Activated B cell treated with CpG ODN at 0.5 μM for 24 hours (primary cell): Measurements from ENCODE around the gene PIR. TPM values are rescaled to one million over a fixed set of nuclear protein-coding genes. Genes with fewer than 3 reads are reported as not detected.

ENCODE experiments used
- ATAC-seq: fragments of 200-7000 bp; cut with Tn5 transposase; one replicate; pipeline ENCODE4 v1.10.0; 2021; ENCODE audit warnings: low read depth, mild to moderate bottlenecking, moderate library complexity
- CTCF ChIA-PET: fragments of 350-600 bp; sonication (Branson Sonifier 250); formaldehyde crosslinking; loops from one replicate; lab custom pipeline; 2021; ENCODE audit warnings: antibody characterized with exemption; lab: Charles Lee
- POLR2A ChIA-PET: fragments of 350-600 bp; sonication (Branson Sonifier 250); formaldehyde crosslinking; loops from one replicate; lab custom pipeline; 2021; ENCODE audit warnings: antibody characterized with exemption; lab: Charles Lee
- DNase-seq: peaks from one replicate; pipeline ENCODE4 v3.0.0; 2022
- H3K27ac Mint-ChIP-seq: one replicate; pipeline ENCODE4 v1.8.0; 2020; ENCODE audit warnings: mixed read lengths
- H3K27me3 Mint-ChIP-seq: one replicate; pipeline ENCODE4 v1.8.0; 2021; ENCODE audit warnings: mixed read lengths
- H3K36me3 Mint-ChIP-seq: one replicate; pipeline ENCODE4 v1.8.0; 2021; ENCODE audit warnings: low read depth, mixed read lengths
- H3K4me1 Mint-ChIP-seq: one replicate; pipeline ENCODE4 v1.8.0; 2021; ENCODE audit warnings: mixed read lengths
- H3K4me3 Mint-ChIP-seq: one replicate; pipeline ENCODE4 v1.8.0; 2020; ENCODE audit warnings: mild to moderate bottlenecking, mixed read lengths
- H3K9me3 Mint-ChIP-seq: one replicate; pipeline ENCODE4 v1.8.0; 2020; ENCODE audit warnings: mixed read lengths
- intact Hi-C: fragments of 100-400 bp; cut with micrococcal nuclease; formaldehyde crosslinking; loops from one replicate; pipeline ENCODE4 v1.15.1; 2024
- total RNA-seq: library from RNA; stranded (reverse); gene quantifications from 2 replicates; pipeline ENCODE4 v1.2.3, GENCODE V29; 2022
- TF ChIP-seq, protein P1 (sequence below): fragments of 200-600 bp; IDR thresholded peaks from one replicate; pipeline ENCODE4 v1.8.0; 2022; ENCODE audit warnings: antibody characterized with exemption, mild to moderate bottlenecking

PIR gene
- total RNA-seq, result 0.82 and 1.7 TPM in 2 replicates

DNA sequence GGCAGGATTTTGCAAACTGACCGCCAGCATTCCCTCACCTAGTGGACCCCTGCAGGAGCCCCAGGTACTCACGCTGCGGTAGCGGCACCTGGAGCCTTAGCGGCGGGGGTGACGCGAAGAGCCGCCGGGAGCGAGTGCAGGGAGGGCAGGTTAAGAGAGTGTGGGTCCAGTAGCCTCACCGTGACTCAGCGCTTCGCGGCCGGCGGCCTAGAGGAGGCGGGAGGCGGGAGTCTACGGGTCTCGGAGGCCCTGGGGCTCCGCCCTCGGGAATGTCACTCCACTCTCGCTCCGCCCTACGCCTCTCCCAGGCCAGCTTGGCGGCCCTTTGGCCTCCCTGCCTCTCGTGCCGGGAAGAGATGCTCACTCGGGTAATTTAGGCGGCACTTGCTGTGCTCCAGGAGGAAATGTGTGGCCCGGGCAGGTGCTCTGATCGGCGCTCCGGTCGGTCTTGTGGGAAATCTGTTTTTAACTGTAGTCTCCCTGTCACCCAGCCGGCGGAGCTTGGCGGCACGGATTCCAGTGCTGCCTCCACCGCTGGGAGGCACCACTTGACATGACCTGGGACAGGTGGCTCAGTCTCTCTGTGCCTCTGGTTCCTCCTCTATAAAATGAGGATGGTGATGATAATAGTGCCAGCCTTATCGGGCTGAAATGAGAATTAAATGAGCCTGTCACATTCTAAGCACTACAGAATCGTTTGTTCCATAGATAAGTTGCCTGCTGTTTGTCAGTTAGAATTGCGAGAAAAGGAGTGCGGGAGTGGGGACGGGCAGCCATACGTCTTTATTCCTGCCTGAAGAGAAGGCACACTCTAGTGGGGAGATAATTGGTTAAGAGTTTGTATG is at the start of gene PIR:
PIR (minus strand) TSS at position 216 of the 845 bp plus-strand sequence. CDS start 2,076 bp downstream, outside the sequence.
- no peaks in the 10 kb centered on the region for H3K9me3 Mint-ChIP-seq
- ChIA-PET CTCF (no interaction called here), POLR2A (no interaction called here)
- intact Hi-C loops, result loop anchor here (10.0 kb wide), 1 partner anchor 181 kb away; no protein-coding TSS in a partner anchor
- ATAC-seq (peak; percentile 84), DNase-seq (peak; percentile 19)
- H3K4me1 Mint-ChIP-seq, result peaks cover 8% of the 10 kb centered on the region
- H3K4me3 Mint-ChIP-seq, result peak within 1 kb of the TSS; percentile 83
- peaks cover 5% of the 10 kb centered on the region for H3K27me3 Mint-ChIP-seq
- TF ChIP-seq, protein P1, sequence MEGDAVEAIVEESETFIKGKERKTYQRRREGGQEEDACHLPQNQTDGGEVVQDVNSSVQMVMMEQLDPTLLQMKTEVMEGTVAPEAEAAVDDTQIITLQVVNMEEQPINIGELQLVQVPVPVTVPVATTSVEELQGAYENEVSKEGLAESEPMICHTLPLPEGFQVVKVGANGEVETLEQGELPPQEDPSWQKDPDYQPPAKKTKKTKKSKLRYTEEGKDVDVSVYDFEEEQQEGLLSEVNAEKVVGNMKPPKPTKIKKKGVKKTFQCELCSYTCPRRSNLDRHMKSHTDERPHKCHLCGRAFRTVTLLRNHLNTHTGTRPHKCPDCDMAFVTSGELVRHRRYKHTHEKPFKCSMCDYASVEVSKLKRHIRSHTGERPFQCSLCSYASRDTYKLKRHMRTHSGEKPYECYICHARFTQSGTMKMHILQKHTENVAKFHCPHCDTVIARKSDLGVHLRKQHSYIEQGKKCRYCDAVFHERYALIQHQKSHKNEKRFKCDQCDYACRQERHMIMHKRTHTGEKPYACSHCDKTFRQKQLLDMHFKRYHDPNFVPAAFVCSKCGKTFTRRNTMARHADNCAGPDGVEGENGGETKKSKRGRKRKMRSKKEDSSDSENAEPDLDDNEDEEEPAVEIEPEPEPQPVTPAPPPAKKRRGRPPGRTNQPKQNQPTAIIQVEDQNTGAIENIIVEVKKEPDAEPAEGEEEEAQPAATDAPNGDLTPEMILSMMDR, result no peak
- no peaks in the 10 kb centered on the region for H3K36me3 Mint-ChIP-seq
- H3K27ac Mint-ChIP-seq, result peak within 1 kb of the TSS; percentile 25

DNA sequence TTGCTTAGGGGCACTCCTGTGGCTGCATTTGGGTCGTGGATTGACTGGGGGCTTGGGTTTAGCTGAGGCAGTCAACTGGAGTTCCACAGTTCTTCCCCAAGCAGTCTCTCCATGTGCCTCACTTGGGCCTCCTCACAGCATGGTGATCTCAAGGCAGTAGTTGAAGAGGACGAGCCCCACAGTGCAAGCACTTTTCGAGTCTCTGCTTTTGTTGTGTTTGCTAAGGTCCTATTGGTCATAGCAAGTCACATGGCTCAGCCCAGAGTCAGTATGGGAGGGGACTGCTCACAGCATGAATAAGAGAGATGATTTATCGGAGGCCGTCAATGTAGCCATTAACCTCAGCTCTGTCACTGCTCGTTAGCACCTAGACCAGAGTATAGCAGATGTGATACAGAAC is 37.2 kb upstream of the PIR start:
- H3K36me3 Mint-ChIP-seq, result no peaks in the 10 kb centered on the region
- H3K27me3 Mint-ChIP-seq, result no peaks in the 10 kb centered on the region
- intact Hi-C loops, result no loop called here
- H3K4me3 Mint-ChIP-seq, result no peak overlapping the region
- POLR2A ChIA-PET, result no interaction called here
- DNase-seq (no peak), ATAC-seq (no peak)
- no peaks in the 10 kb centered on the region for H3K4me1 Mint-ChIP-seq
- no peak overlapping the region for H3K27ac Mint-ChIP-seq
- H3K9me3 Mint-ChIP-seq, result no peaks in the 10 kb centered on the region
- CTCF ChIA-PET, result no interaction called here
- TF ChIP-seq, protein P1, result no peak

- no peaks in the 10 kb centered on the region for H3K9me3 Mint-ChIP-seq
- H3K27me3 Mint-ChIP-seq, result no peaks in the 10 kb centered on the region
- H3K36me3 Mint-ChIP-seq, result no peaks in the 10 kb centered on the region
- DNase-seq (no peak), ATAC-seq (no peak)
- TF ChIP-seq, protein P1, result no peak
- no peak overlapping the region for H3K27ac Mint-ChIP-seq
- intact Hi-C loops, result no loop called here
- POLR2A ChIA-PET, result no interaction called here
- no peaks in the 10 kb centered on the region for H3K4me1 Mint-ChIP-seq
- no peak overlapping the region for H3K4me3 Mint-ChIP-seq
- CTCF ChIA-PET, result no interaction called here
Observed at GRCh38 chrX:15529165-15529564, 36.0 kb upstream of the PIR start.

GRCh38 chrX:15525664-15526416 is 32.7 kb upstream of the PIR start:
- TF ChIP-seq, protein P1, result no peak
- intact Hi-C loops, result no loop called here

GRCh38 chrX:15524417-15524816 is 31.3 kb upstream of the PIR start:
- H3K4me1 Mint-ChIP-seq, result no peaks in the 10 kb centered on the region
- no peaks in the 10 kb centered on the region for H3K9me3 Mint-ChIP-seq
- TF ChIP-seq, protein P1, result no peak
- ChIA-PET POLR2A (no interaction called here), CTCF (no interaction called here)
- ATAC-seq (no peak), DNase-seq (no peak)
- H3K27me3 Mint-ChIP-seq, result no peaks in the 10 kb centered on the region
- H3K27ac Mint-ChIP-seq, result no peak overlapping the region
- H3K4me3 Mint-ChIP-seq, result no peak overlapping the region
- intact Hi-C loops, result no loop called here
- no peaks in the 10 kb centered on the region for H3K36me3 Mint-ChIP-seq

More at GRCh38 chrX:15525664-15526416, 32.7 kb upstream of the PIR start:
- Mint-ChIP-seq H3K27me3 (no peaks in the 10 kb centered on the region), H3K4me1 (no peaks in the 10 kb centered on the region), H3K27ac (no peak overlapping the region), H3K9me3 (no peaks in the 10 kb centered on the region), H3K36me3 (no peaks in the 10 kb centered on the region), H3K4me3 (no peak overlapping the region)
- DNase-seq, result no peak
- ATAC-seq, result no peak
- CTCF ChIA-PET, result no interaction called here
- POLR2A ChIA-PET, result no interaction called here
